Right hindlimb (tissue), 1 donor: ENCODE results near the gene IGSF22.
"Not testable (repeated sequence)": the region's sequence is repeated elsewhere in the genome, so short reads cannot be mapped to it uniquely, and the experiment has no call there.

Experiments used
- DNase-seq: peaks from one replicate; pipeline ENCODE4 v3.0.0-alpha.2; 2018

The IGSF22 gene

GRCh38 chr11:18682466-18682865, 43.5 kb downstream of the IGSF22 start:
- DNase-seq: no peak

- not testable (repeated sequence) for DNase-seq
Observed at GRCh38 chr11:18681949-18682348, 44.0 kb downstream of the IGSF22 start.

- no peak for DNase-seq
Observed at GRCh38 chr11:18677560-18677959, 48.4 kb downstream of the IGSF22 start.

DNA sequence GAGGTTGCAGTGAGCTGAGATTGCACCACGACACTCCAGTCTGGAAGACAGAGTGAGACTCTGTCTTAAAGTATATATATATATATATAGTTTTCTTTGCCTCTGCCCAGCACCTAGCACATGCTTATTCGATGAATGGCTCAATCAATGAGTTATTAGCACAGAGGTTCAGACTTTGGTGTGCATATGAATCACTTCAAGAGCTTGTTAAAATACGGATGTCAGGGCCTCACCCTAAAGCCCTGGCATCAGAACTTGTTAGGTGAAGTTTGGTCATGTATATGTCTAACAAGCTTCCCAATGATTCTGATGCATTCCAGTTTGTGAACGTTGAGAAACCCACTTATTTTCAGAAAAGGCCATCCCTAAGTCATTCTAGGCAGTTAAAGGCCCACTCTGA, 49.2 kb downstream of the IGSF22 start:
- DNase-seq: no peak

- DNase-seq: not testable (repeated sequence)
Observed at GRCh38 chr11:18672209-18672608, 53.8 kb downstream of the IGSF22 start.

DNA sequence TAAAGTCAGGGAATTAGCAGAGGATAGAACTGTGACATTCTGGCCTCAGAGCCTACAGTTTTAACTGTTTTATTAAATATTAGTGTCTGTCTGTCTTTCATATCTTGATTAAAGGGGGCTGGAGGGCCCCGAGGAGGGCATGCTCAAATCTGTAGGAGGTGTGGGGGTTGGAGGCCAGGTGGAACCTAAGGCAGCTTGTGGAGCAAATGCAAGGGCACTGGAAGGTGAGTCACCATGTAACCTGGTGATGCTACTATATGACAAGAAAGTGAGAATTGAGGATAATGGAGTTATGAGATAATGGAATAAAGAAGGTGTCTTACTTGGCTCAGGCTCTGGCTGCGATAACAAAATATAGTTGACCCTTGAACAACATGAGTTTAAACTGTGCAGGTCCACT, 54.7 kb downstream of the IGSF22 start:
- DNase-seq: no peak

- no peak for DNase-seq
Observed at GRCh38 chr11:18669711-18670110, 56.3 kb downstream of the IGSF22 start.

DNA sequence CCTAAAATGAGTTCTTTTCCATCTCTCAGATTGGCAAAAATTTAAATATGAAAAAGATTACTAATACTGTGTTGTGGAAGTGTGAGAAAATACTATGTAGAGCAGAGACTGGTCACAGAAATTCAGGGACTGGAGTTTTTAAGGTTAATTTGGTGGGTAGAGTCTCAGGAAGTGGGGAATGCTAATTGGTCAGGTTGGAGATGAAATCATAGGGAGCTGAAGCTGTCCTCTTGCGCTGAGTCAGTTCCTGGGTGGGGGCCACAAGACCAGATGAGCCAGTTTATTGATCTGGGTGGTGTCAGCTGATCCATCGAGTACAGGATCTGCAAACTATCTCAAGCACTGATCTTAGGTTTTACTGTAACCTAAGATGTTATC, 56.8 kb downstream of the IGSF22 start:
- no peak for DNase-seq

DNA sequence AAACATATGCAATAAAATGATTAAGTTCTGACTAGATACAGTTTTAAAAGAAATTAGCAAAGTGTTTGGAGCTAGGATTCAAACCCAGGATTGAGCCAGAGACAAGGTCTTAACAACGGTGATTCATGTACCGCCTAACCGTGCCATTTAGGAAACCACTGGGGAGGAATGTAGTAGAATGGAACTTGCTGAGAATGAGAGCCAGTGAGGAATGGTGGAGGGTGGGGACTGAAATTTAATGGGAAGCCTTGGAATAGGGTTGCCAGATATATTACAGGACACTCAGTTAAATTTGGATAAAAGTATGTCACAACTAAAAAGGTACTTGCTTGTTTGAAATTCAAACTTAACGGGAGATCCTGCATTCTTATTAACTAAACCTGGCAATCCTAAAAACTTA, 57.9 kb downstream of the IGSF22 start:
- DNase-seq: no peak

GRCh38 chr11:18665353-18665872, 60.6 kb downstream of the IGSF22 start:
- DNase-seq: not testable (repeated sequence)

DNA sequence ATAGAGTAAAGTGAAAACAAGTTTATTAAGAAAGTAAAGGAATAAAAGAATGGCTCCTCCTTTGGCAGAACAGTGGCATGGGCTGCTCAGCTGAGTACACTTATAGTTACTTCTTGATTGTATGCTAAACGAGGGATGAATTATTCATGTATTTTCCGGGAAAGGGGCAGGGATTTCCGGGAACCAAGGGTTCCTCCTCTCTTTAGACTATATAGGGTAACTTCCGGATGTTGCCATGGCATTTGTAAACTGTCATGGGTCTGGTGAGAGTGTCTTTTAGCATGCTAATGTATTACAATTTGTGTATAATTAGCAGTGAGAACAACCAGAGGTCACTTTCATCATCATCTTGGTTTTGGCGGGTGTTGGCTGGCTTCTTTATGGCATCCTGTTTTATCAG, 68.3 kb downstream of the IGSF22 start:
- no peak for DNase-seq
